ENCODE data around the gene S100A5. TPM values are rescaled to one million over a fixed set of nuclear protein-coding genes. Genes with fewer than 3 reads are reported as not detected.

The S100A5 gene
- total RNA-seq, 2 donors from 2014 or later, result not detected

- H3K4me1 ChIP-seq, result peaks cover 15% of the 10 kb centered on the region
- H3K9me3 ChIP-seq, result no peaks in the 10 kb centered on the region
- no peaks in the 10 kb centered on the region for H3K36me3 ChIP-seq
- peak overlapping the region; percentile 76 for H3K4me3 ChIP-seq
- DNase-seq, result peak; percentile 95
- intact Hi-C loops (cut with DNase I), result no loop called here
- peak overlapping the region; percentile 99 for H3K27ac ChIP-seq
- no peaks in the 10 kb centered on the region for H3K27me3 ChIP-seq
- peak overlapping the region; percentile 99 to 100 for H3K9ac ChIP-seq (ENCODE audit: low read depth in 2 of 2, low read length in 2 of 2)
- no peak for TF ChIP-seq CTCF (IDR thresholded peaks at IDR 0.05)
These were observed 4.6 kb downstream of the S100A5 start for GRCh38 chr1:153536012-153536670.

GRCh38 chr1:153535242-153536011 lies 5.3 kb downstream of the S100A5 start, which contains the start of gene S100A6:
Gene S100A6, minus strand, starts transcription at chr1:153535991. Its CDS starts 652 bp downstream, at chr1:153535339.
- DNase-seq, result peak; percentile 82
- no peaks in the 10 kb centered on the region for H3K36me3 ChIP-seq
- peak within 1 kb of the TSS; percentile 99 for H3K27ac ChIP-seq
- peaks cover 15% of the 10 kb centered on the region for H3K4me1 ChIP-seq
- no peaks in the 10 kb centered on the region for H3K9me3 ChIP-seq
- peak within 1 kb of the TSS; percentile 99 to 100 for H3K9ac ChIP-seq (ENCODE audit: low read depth in 2 of 2, low read length in 2 of 2)
- H3K4me3 ChIP-seq, result peak within 1 kb of the TSS; percentile 76
- no peak for TF ChIP-seq CTCF (IDR thresholded peaks at IDR 0.05)
- intact Hi-C loops (cut with DNase I), result no loop called here
- no peaks in the 10 kb centered on the region for H3K27me3 ChIP-seq

GRCh38 chr1:153534925-153535241 lies 5.9 kb downstream of the S100A5 start:
- no peak for DNase-seq
- Histone ChIP-seq H3K27ac (peak overlapping the region; percentile 99), H3K27me3 (no peaks in the 10 kb centered on the region), H3K9ac (ENCODE audit: low read depth in 2 of 2, low read length in 2 of 2) (peak overlapping the region; percentile 99 to 100), H3K9me3 (no peaks in the 10 kb centered on the region), H3K36me3 (no peaks in the 10 kb centered on the region), H3K4me1 (peaks cover 15% of the 10 kb centered on the region), H3K4me3 (peak overlapping the region; percentile 76)
- no peak for TF ChIP-seq CTCF (IDR thresholded peaks at IDR 0.05)
- intact Hi-C loops (cut with DNase I), result loop anchor here (1.0 kb wide), 1 partner anchor 33 kb away; no protein-coding TSS in a partner anchor

GRCh38 chr1:153534226-153534924 lies 6.4 kb downstream of the S100A5 start:
- no peak for TF ChIP-seq CTCF (IDR thresholded peaks at IDR 0.05)
- Histone ChIP-seq H3K27me3 (no peaks in the 10 kb centered on the region), H3K36me3 (no peaks in the 10 kb centered on the region), H3K9ac (ENCODE audit: low read depth in 2 of 2, low read length in 2 of 2) (peak overlapping the region; percentile 99 to 100), H3K4me3 (peak overlapping the region; percentile 76), H3K9me3 (no peaks in the 10 kb centered on the region), H3K4me1 (peaks cover 15% of the 10 kb centered on the region), H3K27ac (peak overlapping the region; percentile 99)
- intact Hi-C loops (cut with DNase I), result loop anchor here (1.0 kb wide), 1 partner anchor 34 kb away; no protein-coding TSS in a partner anchor
- DNase-seq, result no peak

- Histone ChIP-seq H3K4me3 (peak overlapping the region; percentile 76), H3K27me3 (no peaks in the 10 kb centered on the region), H3K9me3 (no peaks in the 10 kb centered on the region), H3K36me3 (no peaks in the 10 kb centered on the region), H3K4me1 (peaks cover 15% of the 10 kb centered on the region), H3K9ac (ENCODE audit: low read depth in 2 of 2, low read length in 2 of 2) (peak overlapping the region; percentile 99 to 100), H3K27ac (peak overlapping the region; percentile 99)
- intact Hi-C loops (cut with DNase I), result loop anchor here (1.0 kb wide), 1 partner anchor 35 kb away; no protein-coding TSS in a partner anchor
- peak; percentile 68 for DNase-seq
- no peak for TF ChIP-seq CTCF (IDR thresholded peaks at IDR 0.05)
These were observed 7.0 kb downstream of the S100A5 start for GRCh38 chr1:153533689-153534201.
